Pulmonary artery endothelial cell (primary cell): ENCODE measurements around the gene KRT3. TPM values are rescaled to one million over a fixed set of nuclear protein-coding genes. Genes with fewer than 3 reads are reported as not detected.

Experiments
- DNase-seq: peaks from one replicate; pipeline ENCODE4 v3.0.0-alpha.2; 2011; ENCODE audit warnings: low read depth, low spot score
- total RNA-seq: library from RNA; depleted of rRNA; stranded (reverse); fragments of >200 nt; gene quantifications from 2 replicates; pipeline ENCODE4 v1.2.3, GENCODE V29; 2014

The KRT3 gene
- total RNA-seq, 1 donor from 2014 or later = not detected

DNA sequence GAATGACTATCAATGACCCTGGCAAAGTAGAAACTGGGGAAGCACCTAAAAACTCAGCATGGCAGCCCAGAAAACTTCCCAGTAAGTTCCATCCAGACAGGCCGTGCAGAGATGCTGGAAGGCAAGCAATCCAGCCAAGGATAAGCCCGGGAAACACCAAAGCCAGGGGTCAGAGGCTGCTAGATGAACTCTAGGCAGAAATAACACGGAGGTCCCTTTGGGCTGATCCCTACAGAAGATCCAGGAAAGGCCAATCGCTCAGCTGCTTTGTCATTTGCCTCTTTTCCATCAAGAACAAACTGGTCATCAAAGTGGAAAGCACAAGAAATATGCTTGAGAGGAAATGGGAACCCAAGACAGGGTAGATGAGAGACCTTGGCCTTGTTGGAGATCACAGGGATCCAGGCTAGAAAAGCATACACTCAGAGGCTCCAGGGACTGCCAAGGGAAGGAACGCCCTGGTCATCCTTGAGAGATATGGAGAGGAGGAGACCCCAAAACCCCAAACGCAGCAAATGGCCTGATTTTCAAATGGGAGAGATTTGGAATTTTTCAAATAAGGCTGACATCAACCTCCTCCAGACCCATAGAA is 31.7 kb upstream of the KRT3 start:
- DNase-seq = no peak

DNA sequence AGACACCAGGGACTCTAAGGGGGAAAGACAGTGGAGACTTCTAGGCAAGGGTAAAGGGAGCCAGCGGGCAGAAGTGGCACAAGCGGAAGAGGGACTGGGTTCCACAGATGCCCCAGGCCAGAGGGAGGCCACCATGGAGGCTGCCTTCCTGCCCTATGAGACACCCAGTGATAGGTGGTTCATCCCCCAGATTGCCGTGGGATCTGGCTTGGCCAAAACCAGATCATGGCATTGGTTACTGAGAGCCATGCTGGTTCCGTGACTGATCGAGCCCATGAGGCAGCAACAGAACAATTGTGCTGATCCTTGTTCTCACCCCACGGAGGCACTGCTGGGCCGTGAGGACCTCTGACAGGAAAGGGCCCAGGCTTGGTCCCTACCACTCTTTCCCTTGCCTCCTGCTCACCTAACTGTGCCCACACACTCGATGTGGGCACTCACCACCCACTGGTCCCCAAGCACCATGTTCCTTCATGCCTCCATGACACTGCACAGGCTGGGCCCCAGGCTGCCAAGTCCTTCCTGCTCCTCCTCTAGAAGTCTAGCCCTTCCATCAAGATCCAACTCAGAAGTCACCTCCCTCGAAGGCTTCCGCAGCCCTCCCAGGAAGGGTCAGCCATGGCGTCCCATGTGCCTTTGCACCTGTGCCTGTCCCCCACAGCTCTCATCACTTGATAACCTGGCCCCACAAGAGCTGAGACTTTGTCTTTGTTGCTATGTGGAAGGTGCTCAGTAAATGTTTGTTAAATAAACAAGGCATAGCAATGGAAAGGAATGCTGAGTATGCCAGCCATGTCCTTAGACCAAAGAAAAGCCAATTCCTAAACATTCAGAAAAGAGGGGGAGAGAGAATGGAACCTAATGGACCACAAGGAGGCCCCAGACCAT is 30.9 kb upstream of the KRT3 start:
- DNase-seq = no peak

DNA sequence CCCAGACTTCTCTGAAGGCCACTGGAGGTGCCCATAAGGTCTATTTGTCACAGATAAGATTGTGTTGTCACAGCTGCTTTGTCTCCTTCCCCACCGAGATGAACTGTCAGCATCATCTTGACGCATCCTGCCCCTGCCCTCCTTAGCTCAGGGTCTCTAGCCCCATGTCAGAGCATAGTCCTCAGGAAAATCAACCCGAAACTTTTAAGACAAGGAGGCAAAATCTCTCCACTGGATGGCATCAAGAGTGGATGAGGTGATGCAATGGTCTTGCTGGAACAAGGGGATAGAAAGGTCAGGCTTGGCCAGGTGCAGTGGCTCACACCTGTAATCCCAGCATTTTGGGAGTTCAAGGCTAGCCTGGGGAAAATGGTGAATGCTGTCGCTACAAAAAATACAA is 30.0 kb upstream of the KRT3 start:
- DNase-seq = no peak

DNA sequence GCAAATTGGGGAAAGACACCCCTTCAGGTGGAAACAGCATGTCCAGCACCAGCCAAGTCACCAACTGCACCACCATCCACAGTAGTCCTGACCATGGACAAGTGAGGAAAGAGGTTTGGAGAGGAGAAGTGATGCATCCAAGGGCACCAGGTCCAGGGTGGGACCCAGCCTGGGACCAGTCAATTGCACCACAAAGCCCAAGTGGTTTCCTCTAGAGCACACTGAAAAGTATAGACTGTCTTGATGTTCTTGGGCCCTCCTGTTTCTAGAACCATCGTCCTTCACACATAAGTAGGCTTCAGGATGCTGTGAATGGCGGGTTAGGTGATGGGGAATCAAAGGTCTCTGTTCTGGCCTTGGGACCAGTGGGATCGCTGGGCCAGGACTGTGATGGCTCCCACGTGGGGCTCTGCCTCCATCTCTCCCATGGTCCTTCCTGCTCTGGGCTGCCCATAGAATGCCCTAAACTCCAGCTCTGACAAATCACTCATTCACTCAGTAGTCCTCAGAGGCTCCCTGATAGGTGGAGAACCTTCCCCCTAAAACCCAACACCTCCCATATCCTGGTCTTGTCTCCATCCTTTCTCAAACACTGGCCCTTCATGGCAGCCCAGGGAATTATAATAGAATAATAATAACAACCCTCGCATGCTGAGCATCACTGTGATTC is 29.0 kb upstream of the KRT3 start:
- DNase-seq = no peak

DNA sequence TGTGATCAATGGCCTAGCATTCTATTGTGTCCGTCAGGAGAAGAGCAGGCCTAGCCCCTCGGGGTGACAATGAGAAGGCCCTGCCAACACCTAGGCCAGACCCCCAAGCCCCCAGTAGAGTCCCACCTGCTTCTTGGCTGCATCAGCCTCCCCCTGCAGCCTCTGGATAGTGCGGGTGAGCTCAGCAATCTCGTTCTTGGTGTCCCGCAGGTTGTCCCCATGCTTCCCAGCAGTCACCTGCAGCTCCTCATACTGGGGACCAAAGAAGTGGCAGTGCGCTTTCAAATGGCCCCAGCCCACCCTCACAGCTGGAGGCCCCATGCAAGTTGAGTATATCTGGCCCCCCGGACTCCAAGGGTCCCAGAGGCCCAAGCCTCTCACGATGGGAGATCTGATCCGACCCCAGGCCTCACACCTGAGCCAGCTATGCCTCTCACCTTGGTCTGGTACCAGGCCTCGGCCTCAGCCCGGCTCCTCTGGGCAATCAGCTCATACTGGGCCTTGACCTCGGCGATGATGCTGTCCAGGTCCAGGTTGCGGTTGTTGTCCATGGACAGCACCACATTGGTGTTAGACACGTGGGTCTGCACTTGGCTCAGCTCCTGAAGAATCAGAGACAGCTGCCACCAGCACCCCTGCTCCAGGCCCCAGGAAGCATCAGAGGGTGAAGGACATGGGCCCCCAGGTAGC is 28.0 kb upstream of the KRT3 start:
- no peak for DNase-seq

DNA sequence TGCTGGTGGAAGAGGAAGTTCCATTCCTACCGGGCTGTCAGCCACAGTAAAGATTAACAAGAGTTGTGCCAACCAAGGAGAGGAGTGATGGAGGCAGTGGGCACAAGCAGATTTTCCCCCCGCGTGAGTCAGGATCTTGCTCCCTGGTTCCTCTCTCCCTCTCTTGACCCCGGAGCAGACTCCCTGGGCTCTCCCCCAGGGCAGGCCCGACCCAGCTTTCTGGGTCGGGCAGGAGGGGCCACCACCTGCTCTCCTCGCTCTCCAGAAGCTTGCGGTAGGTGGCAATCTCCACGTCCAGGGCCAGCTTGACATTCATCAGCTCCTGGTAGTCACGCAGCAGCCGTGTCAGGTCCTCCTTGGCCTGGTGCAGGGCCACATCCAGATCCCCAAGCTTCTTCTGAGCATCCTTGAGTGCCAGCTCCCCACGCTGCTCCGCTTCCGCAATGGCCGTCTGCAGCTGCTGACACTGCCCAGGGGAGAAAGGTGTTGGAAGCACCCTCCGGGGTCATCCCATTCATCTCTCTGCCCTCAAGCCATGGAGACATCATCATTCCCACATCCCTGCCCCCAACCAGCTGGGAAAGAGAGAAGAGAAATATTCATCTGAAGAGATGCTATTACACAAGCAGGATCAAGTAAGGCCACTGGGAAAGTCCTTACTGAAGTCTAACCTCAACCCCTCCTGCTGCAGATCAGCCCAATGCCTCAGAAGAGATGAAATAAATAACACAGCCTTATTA is 27.0 kb upstream of the KRT3 start:
- DNase-seq = no peak

DNA sequence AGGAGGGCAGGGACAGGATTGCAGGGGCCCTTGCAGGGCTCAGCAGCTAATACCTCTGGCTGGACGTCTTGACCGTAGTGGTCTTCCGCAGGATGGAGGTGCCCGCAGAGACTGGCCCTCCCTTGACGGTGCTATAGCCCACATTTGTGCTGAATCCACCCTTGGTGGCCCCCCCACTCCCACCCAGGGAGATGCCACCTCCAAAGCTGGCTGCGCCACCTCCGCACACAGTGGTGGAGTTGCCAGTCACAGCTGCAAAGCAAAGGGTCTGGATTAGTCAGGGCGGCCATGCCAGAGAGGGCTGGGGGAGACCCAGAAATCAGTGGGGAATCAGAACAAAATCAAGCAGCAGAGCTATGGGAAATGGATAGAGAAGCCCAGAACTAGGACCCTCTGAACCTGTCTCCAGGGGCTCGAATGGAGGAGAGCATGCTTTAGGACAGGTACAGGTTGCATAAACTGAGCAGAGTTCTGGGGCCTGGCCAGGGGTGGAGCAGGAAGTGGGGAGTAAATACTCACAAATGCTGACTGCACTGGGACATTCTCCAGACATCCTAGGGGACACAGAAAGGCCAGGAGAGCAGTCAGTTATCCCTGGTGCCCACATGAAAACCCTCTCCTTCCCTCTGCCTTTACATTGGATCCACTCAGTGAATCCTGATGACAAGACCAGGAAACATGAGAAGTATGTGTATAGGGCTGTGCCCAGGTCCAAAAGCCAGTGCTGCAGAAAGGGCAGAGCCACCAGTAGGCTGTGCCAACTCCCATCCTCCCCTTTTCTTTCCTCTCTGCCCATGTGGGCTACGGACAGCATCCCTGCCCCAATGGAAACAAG is 26.1 kb upstream of the KRT3 start:
- no peak for DNase-seq

DNA sequence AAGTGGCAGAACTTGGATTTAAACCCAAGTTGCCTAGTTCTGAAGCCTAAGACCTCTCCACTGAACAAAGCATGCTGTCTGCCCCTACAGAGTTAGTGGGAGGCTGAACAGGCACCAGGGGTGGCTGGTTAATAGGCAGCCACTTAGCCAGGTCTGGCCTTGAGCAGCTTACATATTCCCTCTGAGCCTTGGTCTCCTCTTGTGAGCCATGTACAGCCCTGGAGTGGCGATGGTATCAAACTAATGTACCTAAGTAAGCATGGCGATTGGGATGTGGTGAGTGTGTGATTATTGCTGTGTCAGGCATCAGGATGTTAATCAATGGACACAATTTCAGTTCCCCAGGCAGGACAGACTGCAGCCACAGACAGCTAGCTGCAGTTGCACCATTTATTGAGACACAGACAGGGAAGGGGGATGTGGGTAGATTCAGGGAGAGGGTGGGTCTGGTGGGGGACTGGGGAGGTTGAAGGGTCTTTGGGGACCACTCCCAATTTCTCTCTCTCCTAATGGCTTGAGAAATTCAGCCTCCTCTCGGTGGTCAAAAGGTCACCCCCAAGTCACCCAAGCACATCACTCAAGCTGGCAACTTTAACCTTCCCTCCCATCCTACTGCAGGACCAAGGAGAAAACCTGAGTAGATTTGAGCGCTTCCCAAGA is 25.3 kb upstream of the KRT3 start:
- no peak for DNase-seq

DNA sequence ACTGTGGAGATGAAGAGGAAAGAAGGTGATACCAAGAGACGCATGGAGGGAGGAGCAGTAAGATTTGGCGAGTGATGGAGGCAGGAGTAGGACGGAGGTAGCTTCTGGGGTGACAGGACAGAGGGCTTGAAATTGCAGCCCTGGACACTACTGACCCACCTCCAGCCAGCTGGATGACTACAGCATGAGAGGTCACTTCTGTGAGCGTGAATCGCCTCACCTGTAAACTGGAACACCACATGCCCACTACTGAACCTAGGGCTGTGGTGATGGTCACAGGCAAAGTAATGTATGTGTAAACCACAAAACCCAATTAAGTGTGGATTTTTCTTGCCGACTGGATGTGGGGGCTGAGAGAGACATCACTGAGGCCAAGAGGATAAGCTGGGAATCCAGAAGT is 24.6 kb upstream of the KRT3 start:
- DNase-seq = no peak

DNA sequence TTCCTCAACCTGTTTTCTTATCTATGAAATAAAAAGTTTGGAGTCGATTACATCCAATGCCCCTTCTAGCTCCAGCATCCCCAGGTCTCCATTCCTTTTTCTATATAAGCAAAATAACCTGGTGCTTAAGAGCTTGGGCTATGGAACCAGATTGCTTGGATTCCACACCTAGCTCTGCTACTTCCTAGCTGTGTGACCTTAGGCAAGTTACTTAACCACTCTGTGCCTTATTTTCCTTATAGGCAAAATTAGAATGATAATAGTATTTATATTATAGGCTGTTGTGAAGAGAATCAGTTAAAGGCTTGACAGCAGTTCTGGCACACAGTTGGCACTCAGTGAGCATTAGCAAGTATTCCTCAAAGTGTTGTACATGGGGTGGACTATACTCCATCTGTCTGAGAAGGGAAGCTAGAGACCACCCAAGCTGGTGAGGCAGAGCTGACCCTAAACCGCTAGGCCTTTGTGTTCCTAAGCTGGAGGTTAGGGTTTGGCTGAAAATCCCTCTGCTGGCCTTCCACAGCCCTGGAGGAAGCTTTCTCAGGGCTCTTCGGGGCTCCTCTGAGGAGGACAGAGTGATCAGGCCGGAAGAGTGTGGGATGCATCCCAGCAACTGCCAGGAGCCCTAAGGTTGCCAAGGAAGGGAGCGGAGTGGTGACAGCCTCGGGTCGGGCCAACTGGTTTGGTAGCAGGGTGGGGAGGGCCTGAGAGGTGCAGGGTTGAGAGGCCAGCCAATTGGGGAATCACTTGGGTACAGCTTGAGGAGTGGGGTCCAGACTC is 24.0 kb upstream of the KRT3 start:
- DNase-seq = no peak

DNA sequence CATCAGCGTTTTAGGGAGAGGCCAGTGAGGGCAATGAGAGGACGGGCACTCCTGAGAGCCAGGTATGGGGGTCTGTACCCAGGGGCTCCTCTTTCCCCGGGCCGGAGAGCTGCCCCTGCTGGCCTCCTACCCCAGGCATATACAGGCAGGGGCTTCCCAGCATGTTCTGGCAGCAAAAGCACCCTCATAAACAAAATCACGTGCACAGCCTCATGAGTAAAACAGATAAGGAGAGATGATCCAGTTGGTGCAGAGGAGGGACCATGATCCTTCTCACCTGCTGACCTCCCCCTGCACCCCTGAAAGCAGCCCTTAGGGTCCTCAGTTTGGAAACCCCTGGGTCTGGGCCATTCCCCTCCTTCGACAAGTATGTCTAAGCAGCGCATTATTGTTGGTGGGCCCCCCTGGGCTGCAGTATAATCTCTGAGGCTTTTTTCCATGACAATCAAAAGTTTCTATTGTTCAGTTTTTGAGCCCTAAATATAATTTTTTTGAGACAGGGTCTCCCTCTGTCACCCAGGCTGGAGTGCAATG is 23.0 kb upstream of the KRT3 start:
- no peak for DNase-seq

DNA sequence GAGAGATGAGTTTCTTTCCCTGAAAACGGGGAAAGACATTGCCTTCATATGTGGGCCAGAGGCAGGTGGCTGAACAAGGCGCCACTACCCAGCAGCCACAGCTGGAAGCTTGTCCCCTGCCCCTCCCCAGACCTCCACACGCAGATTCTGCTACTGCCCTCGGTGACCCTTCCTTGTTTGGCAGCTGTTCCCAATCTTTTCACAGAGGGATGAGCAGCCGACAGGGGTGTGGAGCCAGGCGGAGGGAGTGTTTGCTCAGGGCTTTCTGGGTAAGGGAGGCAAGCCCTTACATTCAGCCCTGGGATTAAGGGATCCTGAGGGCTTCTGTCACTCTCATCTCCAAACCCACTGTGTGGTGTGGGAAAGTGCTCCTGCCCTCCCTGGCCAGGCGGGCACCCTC is 22.5 kb upstream of the KRT3 start:
- DNase-seq = no peak

DNA sequence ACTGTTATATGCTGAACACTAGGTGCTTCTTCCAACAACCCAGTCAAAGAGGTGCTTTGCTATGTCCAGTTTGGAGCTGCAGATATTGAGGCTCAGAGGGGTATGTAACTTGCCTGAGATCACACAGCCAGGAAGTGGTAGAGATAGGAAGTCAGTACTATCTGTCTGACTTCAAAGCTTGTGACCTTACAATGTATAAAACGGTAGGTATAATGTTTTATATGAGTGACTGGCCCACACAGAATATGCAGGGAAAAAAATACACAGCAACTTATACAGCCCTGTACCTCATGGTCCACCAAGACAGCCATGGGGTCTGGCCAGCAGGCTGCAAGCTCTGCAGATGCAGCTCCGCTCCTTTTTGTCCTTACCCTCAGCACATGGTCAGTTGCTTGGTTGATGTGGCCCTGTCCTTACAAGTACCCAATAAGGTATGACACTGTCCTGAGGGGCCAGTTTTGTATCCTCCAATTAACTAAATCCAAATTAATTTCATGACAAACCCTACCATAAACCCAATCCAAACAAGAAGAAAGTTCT is 21.9 kb upstream of the KRT3 start:
- DNase-seq = no peak

DNA sequence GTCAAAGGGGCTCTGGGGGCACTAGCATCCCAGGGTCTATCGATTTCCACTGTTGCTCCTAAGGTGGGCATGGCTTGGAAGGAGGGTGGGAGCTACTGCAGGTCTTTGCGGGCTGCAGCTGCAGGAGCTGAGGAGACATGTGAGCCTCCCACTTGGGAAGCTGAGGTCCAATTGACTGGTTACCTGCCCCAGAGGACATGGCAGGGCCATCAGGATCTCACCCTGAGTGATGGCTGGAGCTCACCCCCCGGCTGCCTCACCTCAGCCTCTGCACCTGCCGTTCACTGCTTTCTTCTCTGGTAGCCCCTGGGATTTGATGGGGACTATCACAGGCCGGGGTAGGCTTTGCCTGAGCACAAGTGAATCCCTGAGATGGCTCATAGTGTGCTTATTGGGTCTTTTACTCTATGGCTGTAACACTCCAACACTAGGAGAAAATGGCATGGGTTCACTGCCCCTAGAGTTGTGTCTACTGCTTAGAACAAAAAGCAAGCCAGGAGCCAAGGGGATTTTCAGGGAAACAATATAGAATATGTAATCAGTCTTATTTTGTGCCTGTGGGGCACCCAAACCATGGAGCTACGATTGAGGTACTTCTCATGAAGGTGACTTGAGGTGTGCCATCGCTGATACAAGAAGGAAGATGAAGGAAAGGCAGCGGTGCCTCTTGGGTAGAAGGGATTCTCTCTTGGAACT is 21.2 kb upstream of the KRT3 start:
- DNase-seq = no peak

DNA sequence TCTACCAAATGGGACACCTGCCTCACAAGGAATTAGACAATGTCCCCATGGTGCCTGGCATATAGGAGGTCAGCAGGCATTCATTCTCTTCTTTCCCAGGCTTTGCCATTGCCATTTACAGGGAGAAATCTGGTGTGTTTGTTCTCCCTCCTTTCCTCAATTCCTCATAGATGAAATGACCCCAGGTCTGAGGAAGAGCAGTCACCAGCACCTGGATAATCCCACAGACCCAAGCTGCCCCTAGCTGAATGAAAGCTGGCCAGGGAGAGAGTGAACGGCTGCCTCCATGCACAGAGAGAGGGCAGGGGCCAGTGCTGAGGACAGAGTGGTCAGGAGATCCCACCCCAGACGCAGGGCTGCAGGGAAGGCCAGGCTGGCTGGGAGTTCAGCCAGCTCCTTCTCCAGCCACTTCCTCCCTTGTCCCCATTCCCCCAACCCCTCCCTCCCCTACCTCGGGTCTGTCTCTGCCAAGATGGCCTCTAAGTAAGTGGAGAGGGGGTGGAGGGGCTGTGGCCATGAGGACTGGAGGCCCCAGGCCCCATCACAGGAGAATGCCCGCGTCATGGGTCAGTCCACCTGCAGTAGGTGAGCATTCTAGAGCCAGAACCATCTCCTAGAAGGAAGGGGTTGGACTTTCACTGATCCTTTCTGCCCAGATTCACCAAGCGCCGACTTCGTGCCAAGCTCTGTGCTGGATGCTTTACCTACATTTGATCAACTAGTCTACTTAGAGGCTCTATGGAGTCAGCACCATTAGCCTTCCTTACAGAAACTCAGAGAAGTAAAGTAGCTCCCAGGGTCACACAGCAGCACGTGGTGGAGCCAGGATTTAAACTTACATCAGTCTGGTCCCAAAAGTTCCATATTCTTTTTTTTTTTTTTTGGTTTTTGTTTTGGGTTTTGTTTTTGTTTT is 20.0 kb upstream of the KRT3 start:
- no peak for DNase-seq

DNA sequence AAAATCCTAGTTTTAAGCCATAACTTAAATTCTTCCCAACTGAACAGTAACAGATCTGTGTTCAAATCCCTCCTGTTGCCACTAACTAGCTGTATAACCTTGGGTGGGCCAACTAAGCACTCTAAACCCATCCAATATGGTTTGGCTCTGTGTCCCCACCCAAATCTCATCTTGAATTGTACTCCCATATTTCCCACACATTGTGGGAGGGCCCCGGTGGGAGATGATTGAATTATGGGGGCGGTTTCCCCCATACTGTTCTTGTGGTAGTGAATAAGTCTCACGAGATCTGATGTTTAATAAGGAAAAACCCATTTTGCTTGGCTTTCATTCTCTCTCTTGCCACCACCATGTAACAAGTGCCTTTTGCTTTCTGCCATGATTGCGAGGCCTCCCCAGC is 19.2 kb upstream of the KRT3 start:
- no peak for DNase-seq

DNA sequence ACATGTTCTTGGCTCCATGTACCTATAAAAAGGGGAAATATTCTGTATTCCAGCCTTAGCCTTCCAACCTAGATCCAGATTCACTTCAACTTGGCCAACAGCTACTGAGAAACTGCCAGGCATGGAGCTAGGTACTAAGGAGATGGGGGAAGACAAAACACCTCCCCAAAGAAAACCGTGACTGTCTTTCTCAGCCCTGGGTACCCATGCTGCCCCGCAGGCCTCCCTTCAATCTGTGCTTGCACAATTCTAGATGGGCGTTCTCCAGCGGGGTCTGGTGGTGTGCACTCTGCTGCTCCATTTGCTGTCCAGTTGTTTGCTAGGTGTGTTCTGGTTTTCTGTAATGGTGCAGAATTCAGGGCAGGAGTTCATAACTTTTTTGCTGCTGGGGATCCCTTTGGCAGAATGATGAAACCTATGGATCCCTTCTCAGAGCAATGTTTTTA is 18.8 kb upstream of the KRT3 start:
- DNase-seq = no peak
